Osteoblast (primary cell): ENCODE measurements around the gene MYO18B. TPM values are rescaled to one million over a fixed set of nuclear protein-coding genes. Genes with fewer than 3 reads are reported as not detected.

Experiments used
- DNase-seq: peaks from one replicate; pipeline ENCODE4 v3.0.0; 2011; ENCODE audit warnings: low spot score, mixed read lengths; ENCODE audit not compliant: insufficient read length; ENCODE audit errors: missing footprints
- H2AFZ ChIP-seq: 2 replicates; pipeline ENCODE4 v1.6.0; 2011; ENCODE audit warnings: mild to moderate bottlenecking, low read length
- H3K27ac ChIP-seq: 2 replicates; pipeline ENCODE4 v1.5.1; 2011; ENCODE audit warnings: mild to moderate bottlenecking, low read depth, low read length, moderate library complexity
- H3K27me3 ChIP-seq: 2 replicates; pipeline ENCODE4 v1.6.0; 2012; ENCODE audit warnings: mild to moderate bottlenecking, control low read depth, inconsistent platforms, low read length, moderate library complexity; ENCODE audit not compliant: insufficient read depth
- H3K36me3 ChIP-seq: 2 replicates; pipeline ENCODE4 v1.5.1; 2011; ENCODE audit warnings: mild to moderate bottlenecking, low read length, control low read depth, moderate library complexity; ENCODE audit not compliant: insufficient read depth
- H3K4me1 ChIP-seq: 2 replicates; pipeline ENCODE4 v1.5.1; 2011; ENCODE audit warnings: mild to moderate bottlenecking, low read length, control low read depth, moderate library complexity; ENCODE audit not compliant: insufficient read depth
- H3K4me2 ChIP-seq: 2 replicates; pipeline ENCODE4 v1.6.0; 2011; ENCODE audit warnings: mild to moderate bottlenecking, low read length; ENCODE audit not compliant: insufficient read depth
- H3K4me3 ChIP-seq: fragments of 200-600 bp; sonication (generic); 3 replicates; pipeline ENCODE4 v1.5.1; 2012; ENCODE audit warnings: mild to moderate bottlenecking, low read length, inconsistent platforms; ENCODE audit not compliant: insufficient read depth
- H3K79me2 ChIP-seq: 2 replicates; pipeline ENCODE4 v1.6.0; 2012; ENCODE audit warnings: mild to moderate bottlenecking, low read length, control low read depth, inconsistent platforms; ENCODE audit not compliant: insufficient read depth
- H3K9me3 ChIP-seq: 2 replicates; pipeline ENCODE4 v1.5.1; 2011; ENCODE audit warnings: low read depth, low read length, control low read depth
- H4K20me1 ChIP-seq: 2 replicates; pipeline ENCODE4 v1.6.0; 2012; ENCODE audit warnings: mild to moderate bottlenecking, low read length, control low read depth; ENCODE audit not compliant: insufficient read depth
- total RNA-seq: library from RNA; depleted of rRNA; stranded (reverse); fragments of >200 nt; gene quantifications from 2 replicates; pipeline ENCODE4 v1.2.3, GENCODE V29; 2012
- TF ChIP-seq, protein P1 (sequence below): IDR thresholded peaks from 2 replicates; pipeline ENCODE4 v1.5.1; 2011; ENCODE audit warnings: mild to moderate bottlenecking, low read depth, low read length, moderate library complexity; ENCODE audit errors: extremely low read depth

MYO18B gene
- total RNA-seq, 1 donor, result under 0.01 TPM

DNA sequence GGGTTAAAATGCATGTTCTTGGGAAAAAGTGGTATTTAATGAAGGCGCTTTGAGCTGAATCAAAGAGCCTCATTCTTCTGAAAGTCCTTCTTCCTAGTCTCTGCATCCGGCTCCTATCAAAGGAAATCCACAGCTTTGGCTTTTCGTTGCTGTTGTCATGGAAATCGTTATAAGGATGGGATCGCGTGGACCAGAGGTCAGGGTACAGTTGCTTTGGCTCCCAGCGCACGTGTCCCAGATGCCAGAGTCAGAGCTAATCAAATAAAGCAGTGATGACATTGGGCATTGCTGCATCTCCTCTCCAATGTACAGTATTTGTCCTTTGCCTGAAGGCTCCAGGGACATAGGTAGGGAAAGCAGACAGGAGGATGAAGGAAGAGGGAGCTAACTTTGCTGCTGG is 181.9 kb downstream of the MYO18B start:
- Histone ChIP-seq H3K4me3 (no peak overlapping the region), H3K36me3 (no peaks in the 10 kb centered on the region), H3K4me1 (no peaks in the 10 kb centered on the region), H3K27me3 (no peaks in the 10 kb centered on the region), H4K20me1 (no peaks in the 10 kb centered on the region), H3K27ac (no peak overlapping the region), H2AFZ (no peak overlapping the region), H3K79me2 (no peaks in the 10 kb centered on the region), H3K9me3 (no peaks in the 10 kb centered on the region), H3K4me2 (no peak overlapping the region)
- no peak for DNase-seq
- TF ChIP-seq, protein P1, sequence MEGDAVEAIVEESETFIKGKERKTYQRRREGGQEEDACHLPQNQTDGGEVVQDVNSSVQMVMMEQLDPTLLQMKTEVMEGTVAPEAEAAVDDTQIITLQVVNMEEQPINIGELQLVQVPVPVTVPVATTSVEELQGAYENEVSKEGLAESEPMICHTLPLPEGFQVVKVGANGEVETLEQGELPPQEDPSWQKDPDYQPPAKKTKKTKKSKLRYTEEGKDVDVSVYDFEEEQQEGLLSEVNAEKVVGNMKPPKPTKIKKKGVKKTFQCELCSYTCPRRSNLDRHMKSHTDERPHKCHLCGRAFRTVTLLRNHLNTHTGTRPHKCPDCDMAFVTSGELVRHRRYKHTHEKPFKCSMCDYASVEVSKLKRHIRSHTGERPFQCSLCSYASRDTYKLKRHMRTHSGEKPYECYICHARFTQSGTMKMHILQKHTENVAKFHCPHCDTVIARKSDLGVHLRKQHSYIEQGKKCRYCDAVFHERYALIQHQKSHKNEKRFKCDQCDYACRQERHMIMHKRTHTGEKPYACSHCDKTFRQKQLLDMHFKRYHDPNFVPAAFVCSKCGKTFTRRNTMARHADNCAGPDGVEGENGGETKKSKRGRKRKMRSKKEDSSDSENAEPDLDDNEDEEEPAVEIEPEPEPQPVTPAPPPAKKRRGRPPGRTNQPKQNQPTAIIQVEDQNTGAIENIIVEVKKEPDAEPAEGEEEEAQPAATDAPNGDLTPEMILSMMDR, result no peak

DNA sequence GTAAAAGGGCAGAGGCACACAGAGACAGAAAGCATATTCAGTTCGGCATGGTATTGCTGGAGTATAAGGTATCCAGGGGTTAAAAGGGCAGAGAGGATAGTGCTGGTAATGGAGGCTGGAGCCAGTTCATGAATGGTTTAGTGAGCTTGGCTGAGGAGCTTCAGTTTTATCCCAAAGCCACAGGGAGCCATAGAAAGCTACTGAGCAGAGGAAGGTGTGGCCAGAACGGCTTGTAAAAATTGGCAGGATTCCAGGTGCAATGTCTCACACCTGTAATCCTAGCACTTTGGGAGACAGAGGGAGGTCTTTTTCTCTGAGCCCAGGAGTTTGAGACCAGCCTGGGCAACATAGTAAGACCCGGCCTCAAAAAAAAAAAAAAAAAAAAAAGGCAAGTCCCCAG is 186.1 kb downstream of the MYO18B start:
- no peaks in the 10 kb centered on the region for H3K27me3 ChIP-seq
- H2AFZ ChIP-seq, result no peak overlapping the region
- DNase-seq, result no peak
- H3K27ac ChIP-seq, result no peak overlapping the region
- H4K20me1 ChIP-seq, result no peaks in the 10 kb centered on the region
- no peaks in the 10 kb centered on the region for H3K9me3 ChIP-seq
- H3K4me1 ChIP-seq, result no peaks in the 10 kb centered on the region
- H3K79me2 ChIP-seq, result no peaks in the 10 kb centered on the region
- TF ChIP-seq, protein P1, result no peak
- no peaks in the 10 kb centered on the region for H3K36me3 ChIP-seq
- H3K4me2 ChIP-seq, result no peak overlapping the region
- no peak overlapping the region for H3K4me3 ChIP-seq

DNA sequence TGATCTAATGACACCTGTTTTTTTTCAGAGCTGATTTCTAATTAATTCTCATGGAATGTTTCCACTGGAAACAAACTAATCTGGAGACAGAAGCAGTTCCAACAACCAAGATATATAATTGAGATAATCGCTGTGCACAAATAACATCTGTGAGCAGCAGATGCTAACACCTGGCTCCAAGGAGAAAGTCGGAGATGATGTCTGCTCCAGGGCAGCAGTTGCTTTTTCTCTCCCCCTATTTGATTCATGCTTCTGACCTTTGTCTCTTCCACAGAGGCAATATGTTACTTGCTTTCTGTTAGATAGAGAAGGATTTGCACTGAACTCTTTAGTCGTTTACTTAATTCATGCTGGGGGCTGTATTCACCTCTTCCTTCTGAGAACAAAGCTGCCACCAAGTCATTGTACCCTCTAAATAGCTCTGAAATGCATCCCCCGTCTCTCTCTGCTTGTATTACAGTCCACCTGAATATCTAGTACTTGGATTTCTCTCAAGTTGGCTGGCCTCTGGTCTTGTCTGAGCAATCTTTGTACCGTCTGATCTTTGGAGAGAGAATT is 187.4 kb downstream of the MYO18B start:
- Histone ChIP-seq H3K36me3 (no peaks in the 10 kb centered on the region), H4K20me1 (no peaks in the 10 kb centered on the region), H3K4me3 (no peak overlapping the region), H3K4me2 (no peak overlapping the region), H3K4me1 (no peaks in the 10 kb centered on the region), H2AFZ (no peak overlapping the region), H3K9me3 (no peaks in the 10 kb centered on the region), H3K27ac (no peak overlapping the region), H3K79me2 (no peaks in the 10 kb centered on the region), H3K27me3 (no peaks in the 10 kb centered on the region)
- no peak for DNase-seq
- TF ChIP-seq, protein P1, result no peak

DNA sequence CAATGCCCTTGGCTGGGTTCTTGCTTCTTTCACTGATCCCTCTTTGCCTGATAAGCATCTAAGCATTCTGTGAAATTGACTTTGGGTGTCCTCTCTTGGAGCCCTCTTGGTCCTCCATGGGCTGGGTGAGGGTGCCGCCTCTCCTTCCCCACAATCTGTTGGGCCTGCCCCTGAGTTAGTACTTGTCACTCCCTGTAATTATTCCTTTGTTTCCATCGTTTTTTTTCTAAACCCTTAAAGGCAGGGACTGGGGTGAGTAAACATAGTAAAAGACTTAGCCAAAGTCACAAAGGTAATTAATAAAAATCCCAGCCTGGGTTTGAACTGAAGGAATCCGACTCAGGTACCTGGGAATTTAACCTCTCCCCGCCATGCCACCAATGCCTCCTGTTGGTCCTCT is 188.1 kb downstream of the MYO18B start:
- Histone ChIP-seq H3K9me3 (no peaks in the 10 kb centered on the region), H2AFZ (no peak overlapping the region), H3K27me3 (no peaks in the 10 kb centered on the region), H3K79me2 (no peaks in the 10 kb centered on the region), H3K4me2 (no peak overlapping the region), H3K36me3 (no peaks in the 10 kb centered on the region), H3K4me1 (no peaks in the 10 kb centered on the region), H3K4me3 (no peak overlapping the region), H3K27ac (no peak overlapping the region), H4K20me1 (no peaks in the 10 kb centered on the region)
- DNase-seq, result no peak
- TF ChIP-seq, protein P1, result no peak
